A673 (cell line): ENCODE measurements around the gene RBP7. TPM values are rescaled to one million over a fixed set of nuclear protein-coding genes. Genes with fewer than 3 reads are reported as not detected.

Experiments used
- BruUV-seq: library from RNA; stranded (reverse); fragments of 400-500 nt; replicated peaks from 2 replicates; lab custom pipeline; 2021; lab: Mats Ljungman, UMichigan
- CTCF ChIA-PET: fragments of 300-600 bp; sonication (Branson Sonifier 250); formaldehyde crosslinking; loops from one replicate; lab custom pipeline; 2022; ENCODE audit warnings: antibody characterized with exemption; lab: Charles Lee
- POLR2A ChIA-PET: fragments of 300-600 bp; sonication (Branson Sonifier 250); formaldehyde crosslinking; loops from one replicate; lab custom pipeline; 2022; ENCODE audit warnings: antibody characterized with exemption; ENCODE audit not compliant: low non-redundant PET; lab: Charles Lee
- DNase-seq: peaks from one replicate; pipeline ENCODE4 v3.0.0-alpha.2; 2015; ENCODE audit warnings: low spot score
- H3K27ac ChIP-seq: fragments of 200-600 bp; sonication (generic); 2 replicates; pipeline ENCODE4 v1.5.1; 2016; ENCODE audit warnings: mixed run types, low read depth, mild to moderate bottlenecking, mixed read lengths, antibody characterized with exemption, low read length; ENCODE audit not compliant: poor library complexity, severe bottlenecking
- H3K27me3 ChIP-seq: fragments of 200-600 bp; sonication (generic); replicated peaks from 2 replicates; pipeline ENCODE4 v1.6.1; 2017; ENCODE audit warnings: mixed run types, low read depth, mild to moderate bottlenecking, mixed read lengths, antibody characterized with exemption, low read length; ENCODE audit not compliant: insufficient read depth, poor library complexity
- H3K36me3 ChIP-seq: fragments of 200-600 bp; sonication (generic); 2 replicates; pipeline ENCODE4 v1.6.1; 2016; ENCODE audit warnings: mixed run types, mild to moderate bottlenecking, mixed read lengths, antibody characterized with exemption, low read length; ENCODE audit not compliant: insufficient read depth, poor library complexity, severe bottlenecking
- H3K4me1 ChIP-seq: fragments of 200-600 bp; sonication (generic); 2 replicates; pipeline ENCODE4 v1.6.1; 2017; ENCODE audit warnings: mixed run types, mild to moderate bottlenecking, mixed read lengths, antibody characterized with exemption, low read length; ENCODE audit not compliant: insufficient read depth, poor library complexity, severe bottlenecking
- H3K4me3 ChIP-seq: fragments of 200-600 bp; sonication (generic); 2 replicates; pipeline ENCODE4 v1.5.1; 2016; ENCODE audit warnings: low read depth, mixed run types, mild to moderate bottlenecking, mixed read lengths, low read length; ENCODE audit not compliant: poor library complexity, severe bottlenecking
- H3K9me3 ChIP-seq: fragments of 200-600 bp; sonication (generic); 2 replicates; pipeline ENCODE4 v1.6.1; 2016; ENCODE audit warnings: mixed run types, low read depth, mild to moderate bottlenecking, mixed read lengths, antibody characterized with exemption, low read length; ENCODE audit not compliant: poor library complexity, severe bottlenecking
- CTCF ChIP-seq: fragments of 300-800, 200-600 bp; sonication (generic); conservative IDR thresholded peaks from 2 replicates; pipeline ENCODE4 v1.5.1; 2017; ENCODE audit warnings: low read depth, mild to moderate bottlenecking, antibody characterized with exemption, low read length, moderate library complexity, mixed read lengths
- EZH2 ChIP-seq: fragments of 200-600 bp; sonication (generic); IDR thresholded peaks from 2 replicates; pipeline ENCODE4 v1.6.1; 2017; ENCODE audit warnings: borderline replicate concordance, low read depth, mild to moderate bottlenecking, mixed read lengths, antibody characterized with exemption, low read length; ENCODE audit not compliant: poor library complexity, severe bottlenecking
- intact Hi-C: fragments of 100-400 bp; cut with micrococcal nuclease; formaldehyde crosslinking; loops from one replicate; pipeline ENCODE4 v1.10.0; 2022; ENCODE audit not compliant: unreplicated experiment
- total RNA-seq: library from RNA; stranded (reverse); gene quantifications from 2 replicates; pipeline ENCODE4 v1.2.3, GENCODE V29; 2021

RBP7 gene
- total RNA-seq, 1 experiment from 2014 or later = not detected

- no peak overlapping the region for H3K27ac ChIP-seq
- ChIA-PET POLR2A (interaction anchor here (0.6 kb wide), 1 partner anchor 1363 kb away, joined by 7 read pairs; no protein-coding TSS in a partner anchor), CTCF (no interaction called here)
- BruUV-seq = no TSS peak
- H3K4me3 ChIP-seq = no peak overlapping the region
- H3K4me1 ChIP-seq = peaks cover 8% of the 10 kb centered on the region
- no peaks in the 10 kb centered on the region for H3K36me3 ChIP-seq
- no peaks in the 10 kb centered on the region for H3K9me3 ChIP-seq
- no peak for TF ChIP-seq EZH2
- no peak for TF ChIP-seq CTCF
- no peaks in the 10 kb centered on the region for H3K27me3 ChIP-seq
- no peak for DNase-seq
- intact Hi-C loops = no loop called here
Observed at GRCh38 chr1:10048601-10049000, 51.6 kb downstream of the RBP7 start.

DNA sequence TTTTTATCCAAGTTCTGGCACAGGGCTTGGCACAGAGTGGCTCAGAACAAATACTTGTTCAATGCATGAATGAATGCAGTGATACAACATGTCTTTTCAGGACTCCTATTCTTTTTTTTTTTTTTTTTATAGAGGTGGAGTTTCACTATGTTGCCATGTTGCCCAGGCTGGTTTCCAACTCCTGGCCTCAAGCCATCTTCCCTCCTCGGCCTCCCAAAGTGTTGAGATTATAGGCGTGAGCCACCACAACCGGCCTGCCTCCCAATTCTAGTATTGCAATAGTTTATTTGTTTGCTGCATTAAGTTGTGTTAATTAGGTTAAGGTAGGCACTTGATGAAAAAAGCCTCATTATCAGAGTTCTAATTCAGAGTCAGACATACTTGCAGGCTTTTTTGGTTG lies 53.6 kb downstream of the RBP7 start:
- Histone ChIP-seq H3K27me3 (no peaks in the 10 kb centered on the region), H3K27ac (no peak overlapping the region), H3K4me1 (peaks cover 15% of the 10 kb centered on the region), H3K4me3 (no peak overlapping the region), H3K36me3 (no peaks in the 10 kb centered on the region), H3K9me3 (no peaks in the 10 kb centered on the region)
- no peak for DNase-seq
- no peak for TF ChIP-seq EZH2
- TF ChIP-seq CTCF = no peak
- intact Hi-C loops = no loop called here
- CTCF ChIA-PET = interaction anchor here (0.7 kb wide), 1 partner anchor 1181 kb away, joined by 6 read pairs; no protein-coding TSS in a partner anchor
- no TSS peak for BruUV-seq
- POLR2A ChIA-PET = no interaction called here

- H3K36me3 ChIP-seq = no peaks in the 10 kb centered on the region
- ChIA-PET POLR2A (no interaction called here), CTCF (no interaction called here)
- intact Hi-C loops = no loop called here
- no peaks in the 10 kb centered on the region for H3K9me3 ChIP-seq
- no TSS peak for BruUV-seq
- DNase-seq = peak; percentile 48
- no peaks in the 10 kb centered on the region for H3K27me3 ChIP-seq
- H3K4me3 ChIP-seq = no peak overlapping the region
- no peak overlapping the region for H3K27ac ChIP-seq
- H3K4me1 ChIP-seq = peaks cover 22% of the 10 kb centered on the region
- TF ChIP-seq EZH2 = no peak
- no peak for TF ChIP-seq CTCF
Observed at GRCh38 chr1:10051656-10052055, 54.6 kb downstream of the RBP7 start.
